ENCODE data around the gene TJAP1. TPM values are rescaled to one million over a fixed set of nuclear protein-coding genes. Genes with fewer than 3 reads are reported as not detected.

The TJAP1 gene
- total RNA-seq, 4 donors from 2014 or later: 21.4 to 58.6 (median 45.7) TPM

DNA sequence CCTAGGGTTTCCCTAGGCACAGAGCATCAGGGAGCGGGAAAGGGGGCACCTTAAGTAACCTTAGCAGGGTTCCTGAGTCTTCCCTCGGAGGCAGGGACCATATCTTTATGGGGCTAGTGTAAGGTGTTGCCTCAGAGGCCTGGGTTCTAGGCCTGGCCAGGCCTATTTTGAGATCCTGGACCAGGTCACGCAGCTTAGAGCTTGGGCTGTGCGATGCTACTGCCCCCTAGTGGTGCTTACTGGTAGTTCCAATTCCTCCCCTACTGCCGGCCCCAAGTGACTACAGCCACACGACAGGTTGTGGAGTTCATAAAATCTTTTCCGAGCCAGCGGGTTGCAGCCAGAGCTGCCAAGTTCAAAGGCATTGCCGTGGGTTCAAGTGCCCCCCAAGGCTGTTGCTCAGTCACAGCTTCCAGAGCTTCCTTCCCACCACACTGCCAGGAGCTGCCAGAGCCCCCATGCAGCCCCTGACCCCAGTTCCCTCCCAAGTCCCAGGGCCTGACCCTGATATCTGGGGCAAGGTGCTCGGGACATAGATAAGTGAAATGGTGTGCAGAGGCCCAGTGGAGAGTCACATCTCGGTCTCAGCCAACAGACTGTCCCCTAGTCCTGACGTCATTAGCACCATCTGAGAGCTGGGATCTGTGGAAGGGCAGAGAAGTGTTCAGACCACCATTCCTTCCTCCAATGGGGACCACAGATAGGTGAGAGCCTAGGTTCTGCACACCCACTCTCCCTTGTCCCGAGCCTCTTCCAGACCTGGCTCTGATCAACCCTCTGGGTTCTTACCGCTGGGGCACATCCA, 29.5 kb downstream of the TJAP1 start:
- TF ChIP-seq POLR2A (IDR thresholded peaks at IDR 0.05) (no peak), CTCF (IDR thresholded peaks at IDR 0.05) (peak; percentile 85 to 97 (median 95))

GRCh38 chr6:43508481-43509141, 31.2 kb downstream of the TJAP1 start:
- TF ChIP-seq POLR2A (IDR thresholded peaks at IDR 0.05): no peak
- no peak for TF ChIP-seq CTCF (IDR thresholded peaks at IDR 0.05)

More for the DNA sequence above, 29.5 kb downstream of the TJAP1 start:
- Histone ChIP-seq H3K27me3 (no peaks in the 10 kb centered on the region), H3K4me1 (peaks cover 0 to 33% (median 13%) of the 10 kb centered on the region in 4 donors), H3K9me3 (no peaks in the 10 kb centered on the region), H3K36me3 (peaks cover 0 to 45% (median 0%) of the 10 kb centered on the region in 3 donors), H3K4me3 (no peak overlapping the region), H3K27ac (no peak overlapping the region)
- DNase-seq: peak; percentile 65 to 90 (median 80)

GRCh38 chr6:43509142-43509983, 32.0 kb downstream of the TJAP1 start:
- Histone ChIP-seq H3K4me3 (peak overlapping the region; percentile 42 to 91 (median 78)), H3K9me3 (no peaks in the 10 kb centered on the region), H3K27me3 (no peaks in the 10 kb centered on the region), H3K4me1 (peaks cover 0 to 35% (median 13%) of the 10 kb centered on the region in 4 donors), H3K27ac (peak overlapping the region; percentile 39 to 90 (median 74)), H3K36me3 (peaks cover 0 to 47% (median 0%) of the 10 kb centered on the region in 3 donors)
- TF ChIP-seq POLR2A (IDR thresholded peaks at IDR 0.05) (no peak), CTCF (IDR thresholded peaks at IDR 0.05) (no peak)
- DNase-seq: peak in 1 of 3 donors; percentile 50

More at GRCh38 chr6:43508481-43509141, 31.2 kb downstream of the TJAP1 start:
- Histone ChIP-seq H3K27ac (no peak overlapping the region), H3K27me3 (no peaks in the 10 kb centered on the region), H3K4me1 (peaks cover 0 to 35% (median 13%) of the 10 kb centered on the region in 4 donors), H3K36me3 (peaks cover 0 to 46% (median 0%) of the 10 kb centered on the region in 3 donors), H3K4me3 (peak overlapping the region in 1 of 4 donors; percentile 74), H3K9me3 (no peaks in the 10 kb centered on the region)
- no peak for DNase-seq

DNA sequence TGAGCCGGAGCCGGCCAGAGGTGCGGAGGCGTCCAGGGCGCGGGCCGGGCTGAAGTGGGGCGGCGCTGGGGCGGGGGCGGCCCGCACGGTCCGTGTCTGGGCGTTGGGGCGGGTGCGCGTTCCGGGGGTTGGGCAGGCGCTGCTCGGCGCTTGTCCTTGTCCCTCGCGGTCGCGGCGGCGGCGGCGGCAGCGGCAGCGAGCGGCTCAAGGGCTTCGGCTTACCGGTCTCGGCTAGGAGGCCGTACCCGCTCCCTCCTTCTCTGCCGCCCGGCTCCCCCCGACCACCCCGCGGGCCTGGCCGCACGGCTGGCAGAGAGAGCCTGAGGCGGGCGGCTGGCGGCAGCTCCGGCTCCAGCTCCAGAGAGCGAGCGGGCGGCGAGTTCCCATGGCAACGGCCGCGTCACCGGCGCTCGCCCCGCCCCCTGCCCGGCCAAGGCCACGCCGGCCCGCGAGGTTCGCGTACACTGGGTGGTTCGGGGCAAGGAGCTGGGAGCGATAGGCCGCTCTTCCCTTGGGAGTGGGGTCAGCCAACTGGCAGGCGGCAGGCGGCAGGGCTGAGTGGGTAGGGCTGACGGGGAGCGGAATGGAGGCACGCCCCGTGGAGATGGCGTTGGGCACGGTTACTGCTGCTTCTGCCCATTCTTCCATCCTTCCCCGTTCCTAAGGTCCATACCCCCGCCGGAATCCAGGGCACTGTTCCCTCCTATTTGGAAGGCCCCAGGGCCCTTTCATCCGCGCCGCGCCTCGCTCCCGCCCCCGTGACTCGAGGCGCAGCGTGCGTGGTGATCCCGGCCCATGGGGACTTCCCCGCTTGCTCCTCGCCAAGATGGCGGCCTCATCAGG, 32.8 kb downstream of the TJAP1 start, which contains the start of gene LRRC73:
TSS of gene LRRC73 (minus strand) at position 363 of the 843 bp plus-strand sequence. CDS start 561 bp downstream, outside the sequence.
- H3K4me1 ChIP-seq: peaks cover 0 to 43% (median 14%) of the 10 kb centered on the region in 4 donors
- H3K27ac ChIP-seq: peak within 1 kb of the TSS; percentile 39 to 90 (median 74)
- H3K4me3 ChIP-seq: peak within 1 kb of the TSS; percentile 42 to 91 (median 78)
- peak; percentile 76 to 95 (median 92) for DNase-seq
- TF ChIP-seq CTCF (IDR thresholded peaks at IDR 0.05): peak in 1 of 6 experiments; percentile 10
- TF ChIP-seq POLR2A (IDR thresholded peaks at IDR 0.05): peak; percentile 24 to 45
- no peaks in the 10 kb centered on the region for H3K27me3 ChIP-seq
- peaks cover 0 to 47% (median 0%) of the 10 kb centered on the region in 3 donors for H3K36me3 ChIP-seq
- no peaks in the 10 kb centered on the region for H3K9me3 ChIP-seq

All from Peyer's patch (tissue), 4 donors.